Measurements from ENCODE around the gene NOVA2. TPM values are rescaled to one million over a fixed set of nuclear protein-coding genes. Genes with fewer than 3 reads are reported as not detected.
A peak's percentile ranks its signal among the peaks of the same experiment; 100 is the strongest.

NOVA2 gene
- total RNA-seq, 1 experiment from 2014 or later, result not detected

DNA sequence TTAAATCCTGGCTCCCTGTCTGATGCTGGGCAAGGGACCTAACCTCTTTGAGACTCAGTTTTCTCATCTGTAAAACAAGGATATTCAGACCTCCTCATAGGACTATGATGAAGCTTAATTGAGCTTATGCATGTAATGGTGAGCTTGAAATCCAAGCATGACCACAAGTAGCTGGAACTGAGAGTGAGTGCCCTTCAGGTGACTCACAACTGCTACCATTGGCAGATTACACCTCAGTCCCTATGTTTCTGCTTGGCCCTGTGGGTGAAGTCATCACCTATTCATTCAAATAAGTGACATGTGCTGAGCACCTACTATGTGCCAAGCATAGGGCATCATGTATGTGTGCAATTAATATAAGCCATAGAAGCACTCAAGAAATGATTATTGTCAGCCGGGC lies 25.7 kb downstream of the NOVA2 start:
- intact Hi-C loops (cut with micrococcal nuclease; ENCODE audit: unreplicated experiment), result no loop called here
- peaks cover 44% of the 10 kb centered on the region for H3K27me3 ChIP-seq (ENCODE audit: insufficient read depth, low read depth)
- no peaks in the 10 kb centered on the region for H3K36me3 ChIP-seq (ENCODE audit: low read depth)
- no peaks in the 10 kb centered on the region for H3F3A ChIP-seq (ENCODE audit: insufficient read depth, low read depth)
- POLR2A ChIA-PET (ENCODE audit: unreplicated experiment), result interaction anchor here (0.5 to 0.6 kb wide), 2 partner anchors 28 to 217 kb away, joined by 3 read pairs; partner anchors contain the start of gene FBXO46
- H3K9me3 ChIP-seq (ENCODE audit: insufficient read depth, low read depth), result no peaks in the 10 kb centered on the region
- no peaks in the 10 kb centered on the region for H3K4me1 ChIP-seq (replicated peaks; ENCODE audit: insufficient read depth)
- H3K79me2 ChIP-seq (ENCODE audit: low read depth), result no peaks in the 10 kb centered on the region
- H3K4me3 ChIP-seq, result no peak overlapping the region
- H4K20me1 ChIP-seq (ENCODE audit: insufficient read depth), result no peaks in the 10 kb centered on the region
- no peak overlapping the region for H3K4me2 ChIP-seq
- peak in 1 of 2 experiments; percentile 49 for DNase-seq
- H2AFZ ChIP-seq, result no peak overlapping the region
- no peaks in the 10 kb centered on the region for H3K9me2 ChIP-seq (ENCODE audit: insufficient read depth)
- no peak for TF ChIP-seq EZH2 (IDR thresholded peaks at IDR 0.05; ENCODE audit: low read depth)
- TF ChIP-seq, protein P1, sequence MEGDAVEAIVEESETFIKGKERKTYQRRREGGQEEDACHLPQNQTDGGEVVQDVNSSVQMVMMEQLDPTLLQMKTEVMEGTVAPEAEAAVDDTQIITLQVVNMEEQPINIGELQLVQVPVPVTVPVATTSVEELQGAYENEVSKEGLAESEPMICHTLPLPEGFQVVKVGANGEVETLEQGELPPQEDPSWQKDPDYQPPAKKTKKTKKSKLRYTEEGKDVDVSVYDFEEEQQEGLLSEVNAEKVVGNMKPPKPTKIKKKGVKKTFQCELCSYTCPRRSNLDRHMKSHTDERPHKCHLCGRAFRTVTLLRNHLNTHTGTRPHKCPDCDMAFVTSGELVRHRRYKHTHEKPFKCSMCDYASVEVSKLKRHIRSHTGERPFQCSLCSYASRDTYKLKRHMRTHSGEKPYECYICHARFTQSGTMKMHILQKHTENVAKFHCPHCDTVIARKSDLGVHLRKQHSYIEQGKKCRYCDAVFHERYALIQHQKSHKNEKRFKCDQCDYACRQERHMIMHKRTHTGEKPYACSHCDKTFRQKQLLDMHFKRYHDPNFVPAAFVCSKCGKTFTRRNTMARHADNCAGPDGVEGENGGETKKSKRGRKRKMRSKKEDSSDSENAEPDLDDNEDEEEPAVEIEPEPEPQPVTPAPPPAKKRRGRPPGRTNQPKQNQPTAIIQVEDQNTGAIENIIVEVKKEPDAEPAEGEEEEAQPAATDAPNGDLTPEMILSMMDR (conservative IDR thresholded peaks at IDR 0.05), result no peak
- CTCF ChIA-PET, result no interaction called here
- no peak overlapping the region for H3K27ac ChIP-seq
- BruUV-seq (replicated peaks), result no TSS peak

DNA sequence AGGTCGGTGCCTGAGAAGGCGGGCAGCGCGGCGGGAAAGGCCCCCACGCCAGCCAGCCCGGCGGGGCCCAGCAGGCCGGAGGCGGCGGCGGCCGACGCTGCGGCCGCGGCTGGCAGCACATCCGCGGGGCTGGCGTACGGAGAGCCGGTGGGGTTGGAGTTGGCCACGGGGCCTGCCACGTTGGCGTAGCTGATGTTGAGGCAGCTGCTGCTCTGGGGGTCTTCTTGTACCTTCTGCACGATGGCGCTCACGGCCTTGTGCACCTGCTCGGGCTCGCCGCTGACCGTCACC lies 33.2 kb downstream of the NOVA2 start:
- BruUV-seq (replicated peaks), result no TSS peak
- H2AFZ ChIP-seq, result no peak overlapping the region
- no peaks in the 10 kb centered on the region for H3K9me3 ChIP-seq (ENCODE audit: insufficient read depth, low read depth)

DNA sequence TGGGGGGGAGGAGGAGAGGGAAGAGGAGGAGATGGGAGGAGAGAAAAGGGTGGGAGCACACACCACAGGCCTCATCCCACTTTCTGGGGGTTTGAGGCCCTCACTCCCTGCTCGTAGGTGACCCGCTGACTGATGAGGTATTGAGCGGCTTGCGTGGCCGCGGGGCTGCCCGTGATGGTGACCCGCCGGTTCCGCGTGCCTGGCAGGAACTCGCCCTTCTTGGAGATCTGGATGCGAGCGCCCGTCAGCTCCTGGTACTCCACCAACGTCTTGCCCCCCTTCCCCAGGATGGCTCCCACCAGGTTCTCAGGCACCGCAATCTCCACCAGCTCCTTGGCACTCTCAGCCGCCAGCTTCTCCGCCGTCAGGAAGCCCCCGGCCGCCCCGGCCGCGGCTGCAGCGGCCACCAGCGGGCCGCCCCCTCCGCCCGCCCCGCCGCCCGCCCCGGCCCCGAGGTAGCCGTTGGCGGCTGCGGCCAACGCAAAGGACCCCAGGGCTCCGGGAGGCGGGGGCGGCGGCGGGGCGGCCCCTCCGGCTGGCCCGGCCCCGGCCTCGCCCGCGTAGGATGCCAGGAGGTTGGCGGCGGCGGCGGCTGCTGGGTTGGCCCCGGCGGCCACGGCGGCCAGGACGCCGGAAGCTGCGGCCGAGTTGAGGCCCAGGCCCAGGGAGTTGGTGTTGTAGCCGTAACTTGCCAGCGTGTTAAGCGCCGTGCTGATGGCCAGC lies 33.7 kb downstream of the NOVA2 start:
- Histone ChIP-seq H3K36me3 (ENCODE audit: low read depth) (no peaks in the 10 kb centered on the region), H2AFZ (no peak overlapping the region), H3K27ac (no peak overlapping the region), H3K27me3 (ENCODE audit: insufficient read depth, low read depth) (peaks cover 50% of the 10 kb centered on the region), H3K79me2 (ENCODE audit: low read depth) (no peaks in the 10 kb centered on the region), H3K4me3 (no peak overlapping the region), H3F3A (ENCODE audit: insufficient read depth, low read depth) (no peaks in the 10 kb centered on the region), H3K9me3 (ENCODE audit: insufficient read depth, low read depth) (no peaks in the 10 kb centered on the region), H3K4me1 (replicated peaks; ENCODE audit: insufficient read depth) (no peaks in the 10 kb centered on the region), H4K20me1 (ENCODE audit: insufficient read depth) (0 out of 2 replicates have a peak, but pooled peaks cover 6% of the 10 kb centered on the region), H3K4me2 (no peak overlapping the region), H3K9me2 (ENCODE audit: insufficient read depth) (no peaks in the 10 kb centered on the region)
- BruUV-seq (replicated peaks), result no TSS peak
- DNase-seq, result no peak
- intact Hi-C loops (cut with micrococcal nuclease; ENCODE audit: unreplicated experiment), result no loop called here
- CTCF ChIA-PET, result interaction anchor here (0.6 kb wide), 1 partner anchor 438 kb away, joined by 4 read pairs; no protein-coding TSS in a partner anchor
- POLR2A ChIA-PET (ENCODE audit: unreplicated experiment), result no interaction called here
- TF ChIP-seq, protein P1 (conservative IDR thresholded peaks at IDR 0.05), result no peak
- no peak for TF ChIP-seq EZH2 (IDR thresholded peaks at IDR 0.05; ENCODE audit: low read depth)

More for the DNA sequence above, 33.2 kb downstream of the NOVA2 start:
- POLR2A ChIA-PET (ENCODE audit: unreplicated experiment), result interaction anchor here (0.6 kb wide), 1 partner anchor 76 kb away, joined by 3 read pairs; no protein-coding TSS in a partner anchor
- no peaks in the 10 kb centered on the region for H3K4me1 ChIP-seq (replicated peaks; ENCODE audit: insufficient read depth)
- no peak for DNase-seq
- intact Hi-C loops (cut with micrococcal nuclease; ENCODE audit: unreplicated experiment), result no loop called here
- CTCF ChIA-PET, result interaction anchor here (0.6 kb wide), 1 partner anchor 437 kb away, joined by 4 read pairs; no protein-coding TSS in a partner anchor
- H3K27ac ChIP-seq, result no peak overlapping the region
- H4K20me1 ChIP-seq (ENCODE audit: insufficient read depth), result 0 out of 2 replicates have a peak, but pooled peaks cover 6% of the 10 kb centered on the region
- H3K79me2 ChIP-seq (ENCODE audit: low read depth), result no peaks in the 10 kb centered on the region
- TF ChIP-seq, protein P1 (conservative IDR thresholded peaks at IDR 0.05), result no peak
- no peak overlapping the region for H3K4me2 ChIP-seq
- no peaks in the 10 kb centered on the region for H3K9me2 ChIP-seq (ENCODE audit: insufficient read depth)
- no peaks in the 10 kb centered on the region for H3K36me3 ChIP-seq (ENCODE audit: low read depth)
- peaks cover 47% of the 10 kb centered on the region for H3K27me3 ChIP-seq (ENCODE audit: insufficient read depth, low read depth)
- H3F3A ChIP-seq (ENCODE audit: insufficient read depth, low read depth), result no peaks in the 10 kb centered on the region
- H3K4me3 ChIP-seq, result no peak overlapping the region
